HPDE6-E6E7 (cell line): ENCODE data around the gene ACTL8.

Experiments used
- DNase-seq: peaks from one replicate; pipeline ENCODE4 v3.0.0; 2011; ENCODE audit warnings: missing footprints; ENCODE audit errors: extremely low spot score

The ACTL8 gene

GRCh38 chr1:17802945-17803344, 47.8 kb downstream of the ACTL8 start:
- no peak for DNase-seq

GRCh38 chr1:17805869-17806684, 50.9 kb downstream of the ACTL8 start:
- DNase-seq: no peak

GRCh38 chr1:17808816-17809215, 53.7 kb downstream of the ACTL8 start:
- no peak for DNase-seq

GRCh38 chr1:17810668-17811067, 55.5 kb downstream of the ACTL8 start:
- no peak for DNase-seq

- DNase-seq: no peak
These were observed 61.4 kb downstream of the ACTL8 start for GRCh38 chr1:17816511-17816910.

- DNase-seq: no peak
These were observed 64.1 kb downstream of the ACTL8 start for GRCh38 chr1:17819129-17819802.

- no peak for DNase-seq
These were observed 65.1 kb downstream of the ACTL8 start for GRCh38 chr1:17820198-17820597.

- DNase-seq: no peak
These were observed 67.8 kb downstream of the ACTL8 start for GRCh38 chr1:17822741-17823426.

- DNase-seq: no peak
These were observed 70.4 kb downstream of the ACTL8 start for GRCh38 chr1:17825273-17826164.

- peak; percentile 16 for DNase-seq
These were observed 71.0 kb downstream of the ACTL8 start for GRCh38 chr1:17826165-17826488.

GRCh38 chr1:17828991-17829390, 73.9 kb downstream of the ACTL8 start:
- no peak for DNase-seq

- DNase-seq: no peak
These were observed 74.4 kb downstream of the ACTL8 start for GRCh38 chr1:17829579-17829978.

- DNase-seq: no peak
These were observed 76.5 kb downstream of the ACTL8 start for GRCh38 chr1:17831597-17831996.

GRCh38 chr1:17833661-17834501, 78.7 kb downstream of the ACTL8 start:
- no peak for DNase-seq

- DNase-seq: no peak
These were observed 79.5 kb downstream of the ACTL8 start for GRCh38 chr1:17834561-17835100.

- no peak for DNase-seq
These were observed 82.3 kb downstream of the ACTL8 start for GRCh38 chr1:17837233-17838030.

GRCh38 chr1:17839641-17840196, 84.6 kb downstream of the ACTL8 start:
- DNase-seq: no peak

GRCh38 chr1:17841944-17842343, 86.8 kb downstream of the ACTL8 start:
- DNase-seq: no peak

GRCh38 chr1:17842686-17843085, 87.6 kb downstream of the ACTL8 start:
- no peak for DNase-seq
